Kidney (tissue), 14 donors: ENCODE results near the gene CRABP2. TPM values are rescaled to one million over a fixed set of nuclear protein-coding genes. Genes with fewer than 3 reads are reported as not detected.
A peak's percentile ranks its signal among the peaks of the same experiment; 100 is the strongest.

Source experiments
- DNase-seq, 5 donors: peaks; one replicate each; pipeline ENCODE4 v3.0.0-alpha.2; 2013 to 2020
- FAIRE-seq: peaks from 2 replicates; lab custom pipeline; 2012; peaks lifted over from hg19 to GRCh38; lab: Jason Lieb, UNC
- H3K27ac ChIP-seq, 2 donors: one replicate each; pipeline ENCODE4 v1.7.0; 2013; ENCODE audit warnings: low read depth in 2 of 2, low read length in 2 of 2, inconsistent platforms in 1 of 2
- H3K27me3 ChIP-seq: one replicate; pipeline ENCODE4 v1.7.1; 2013; ENCODE audit warnings: low read length, inconsistent platforms; ENCODE audit not compliant: control insufficient read depth, insufficient read depth
- H3K36me3 ChIP-seq, 3 donors: one replicate each; pipeline versions ENCODE4 v1.7.0 to v1.7.1; 2013; ENCODE audit warnings: low read length in 3 of 3, control low read depth in 1 of 3, inconsistent platforms in 1 of 3; ENCODE audit not compliant: insufficient read depth in 3 of 3, control insufficient read depth in 2 of 3
- H3K4me1 ChIP-seq, 3 donors: one replicate each; pipeline versions ENCODE4 v1.7.0 to v1.7.1; 2013; ENCODE audit warnings: low read length in 3 of 3, inconsistent platforms in 1 of 3, low read depth in 1 of 3; ENCODE audit not compliant: control insufficient read depth in 2 of 3, insufficient read depth in 2 of 3
- H3K4me3 ChIP-seq, 3 donors: one replicate each; pipeline versions ENCODE4 v1.7.0 to v1.8.1; 2013; ENCODE audit warnings: low read length in 3 of 3, control low read depth in 1 of 3, inconsistent platforms in 1 of 3
- H3K9ac ChIP-seq, 3 donors: one replicate each; pipeline versions ENCODE4 v1.7.0 to v1.7.1; 2013; ENCODE audit warnings: low read length in 3 of 3, control low read depth in 1 of 3, inconsistent platforms in 1 of 3
- H3K9me3 ChIP-seq, 3 donors: one replicate each; pipeline versions ENCODE4 v1.7.0 to v1.7.1; 2013; ENCODE audit warnings: low read length in 3 of 3, control low read depth in 1 of 3, inconsistent platforms in 1 of 3; ENCODE audit not compliant: control insufficient read depth in 2 of 3, insufficient read depth in 1 of 3
- intact Hi-C: fragments of 100-400 bp; cut with DNase I; formaldehyde crosslinking; loops from one replicate; pipeline ENCODE4 v1.11.1; 2022
- polyA plus RNA-seq: library from polyadenylated mRNA; stranded (reverse); fragments of 350-450 nt; fragmentation: Illumina TruSeq; extraction: RNeasy Lipid Tissue Mini Kit (QIAGEN cat#74804); gene quantifications from one replicate; pipeline ENCODE4 v1.2.3, GENCODE V29; 2014; ENCODE audit warnings: low read depth, low replicate concordance; ENCODE audit not compliant: insufficient read depth
- total RNA-seq: library from RNA; stranded (reverse); fragmentation: NEBNext Ultra II Directional; extraction: Animal tissue kit (Norgen Biotek cat#: 25700); gene quantifications from one replicate; pipeline ENCODE4 v1.2.1, GENCODE V29; 2021
- TF ChIP-seq, protein P1 (sequence below): IDR thresholded peaks from 3 replicates; pipeline ENCODE4 v1.5.1; 2012; ENCODE audit warnings: mild to moderate bottlenecking, moderate library complexity, borderline replicate concordance; ENCODE audit not compliant: insufficient read depth; ENCODE audit errors: extremely low read depth
- donor health status: control.
- donor health status: control.
- donor health status: control.
- donor health status: control.
- donor health status: control.
- donor health status: DM: yes; HTN: yes; CAD: no.
- donor health status: Normal renal cell carcinoma (clear cell type).

The CRABP2 gene
- total and polyA plus RNA-seq, 2 donors from 2014 or later, result 15.2 to 21.6 TPM

DNA sequence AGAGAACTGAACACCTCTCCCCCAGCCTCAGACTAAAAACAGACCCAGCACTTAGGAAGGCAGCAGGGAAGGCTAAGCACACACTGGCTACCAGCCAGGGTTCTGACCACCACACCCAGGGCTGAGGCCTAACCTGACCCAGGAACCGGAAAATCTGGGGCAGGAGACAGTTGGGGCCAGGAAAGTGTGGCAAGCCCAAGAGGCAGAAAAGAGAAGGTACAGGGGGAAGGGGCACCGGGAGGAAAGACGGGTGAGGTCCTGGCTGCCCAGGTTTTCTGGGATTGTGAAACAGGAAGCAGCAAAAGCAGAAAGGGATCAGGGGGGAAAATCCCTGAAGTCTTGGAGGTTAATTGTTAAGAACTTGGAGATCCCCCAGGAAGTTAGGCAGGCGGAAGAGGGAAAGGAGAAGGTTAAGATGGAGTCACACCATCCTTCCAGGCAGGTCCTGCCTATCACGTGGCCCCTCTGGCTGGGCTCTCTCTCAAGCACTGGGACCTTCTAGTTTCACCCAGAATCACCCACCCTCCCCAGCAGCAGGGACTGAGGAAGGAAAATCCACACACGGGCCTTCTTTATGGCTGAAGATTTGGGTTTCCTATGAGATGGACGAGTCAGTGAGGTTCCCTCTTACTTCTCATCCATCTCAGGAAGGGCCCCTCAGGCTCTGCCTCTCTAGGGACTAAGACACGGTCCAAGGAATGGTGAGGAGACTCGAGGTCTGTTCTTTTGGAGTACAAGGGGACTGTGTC, 43.5 kb upstream of the CRABP2 start:
- FAIRE-seq (no peak), DNase-seq (peak in 3 of 5 donors; percentile 37 to 88 (median 45))
- intact Hi-C loops, result no loop called here
- Histone ChIP-seq H3K4me3 (peak overlapping the region; percentile 12 to 97 (median 91)), H3K4me1 (peaks cover 5 to 45% (median 40%) of the 10 kb centered on the region in 3 donors), H3K9ac (peak overlapping the region; percentile 9 to 99 (median 81)), H3K9me3 (no peaks in the 10 kb centered on the region), H3K27ac (peak overlapping the region; percentile 92 to 93), H3K27me3 (no peaks in the 10 kb centered on the region), H3K36me3 (peaks cover 0 to 4% (median under 1%) of the 10 kb centered on the region in 3 donors)
- TF ChIP-seq, protein P1, sequence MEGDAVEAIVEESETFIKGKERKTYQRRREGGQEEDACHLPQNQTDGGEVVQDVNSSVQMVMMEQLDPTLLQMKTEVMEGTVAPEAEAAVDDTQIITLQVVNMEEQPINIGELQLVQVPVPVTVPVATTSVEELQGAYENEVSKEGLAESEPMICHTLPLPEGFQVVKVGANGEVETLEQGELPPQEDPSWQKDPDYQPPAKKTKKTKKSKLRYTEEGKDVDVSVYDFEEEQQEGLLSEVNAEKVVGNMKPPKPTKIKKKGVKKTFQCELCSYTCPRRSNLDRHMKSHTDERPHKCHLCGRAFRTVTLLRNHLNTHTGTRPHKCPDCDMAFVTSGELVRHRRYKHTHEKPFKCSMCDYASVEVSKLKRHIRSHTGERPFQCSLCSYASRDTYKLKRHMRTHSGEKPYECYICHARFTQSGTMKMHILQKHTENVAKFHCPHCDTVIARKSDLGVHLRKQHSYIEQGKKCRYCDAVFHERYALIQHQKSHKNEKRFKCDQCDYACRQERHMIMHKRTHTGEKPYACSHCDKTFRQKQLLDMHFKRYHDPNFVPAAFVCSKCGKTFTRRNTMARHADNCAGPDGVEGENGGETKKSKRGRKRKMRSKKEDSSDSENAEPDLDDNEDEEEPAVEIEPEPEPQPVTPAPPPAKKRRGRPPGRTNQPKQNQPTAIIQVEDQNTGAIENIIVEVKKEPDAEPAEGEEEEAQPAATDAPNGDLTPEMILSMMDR, result no peak

DNA sequence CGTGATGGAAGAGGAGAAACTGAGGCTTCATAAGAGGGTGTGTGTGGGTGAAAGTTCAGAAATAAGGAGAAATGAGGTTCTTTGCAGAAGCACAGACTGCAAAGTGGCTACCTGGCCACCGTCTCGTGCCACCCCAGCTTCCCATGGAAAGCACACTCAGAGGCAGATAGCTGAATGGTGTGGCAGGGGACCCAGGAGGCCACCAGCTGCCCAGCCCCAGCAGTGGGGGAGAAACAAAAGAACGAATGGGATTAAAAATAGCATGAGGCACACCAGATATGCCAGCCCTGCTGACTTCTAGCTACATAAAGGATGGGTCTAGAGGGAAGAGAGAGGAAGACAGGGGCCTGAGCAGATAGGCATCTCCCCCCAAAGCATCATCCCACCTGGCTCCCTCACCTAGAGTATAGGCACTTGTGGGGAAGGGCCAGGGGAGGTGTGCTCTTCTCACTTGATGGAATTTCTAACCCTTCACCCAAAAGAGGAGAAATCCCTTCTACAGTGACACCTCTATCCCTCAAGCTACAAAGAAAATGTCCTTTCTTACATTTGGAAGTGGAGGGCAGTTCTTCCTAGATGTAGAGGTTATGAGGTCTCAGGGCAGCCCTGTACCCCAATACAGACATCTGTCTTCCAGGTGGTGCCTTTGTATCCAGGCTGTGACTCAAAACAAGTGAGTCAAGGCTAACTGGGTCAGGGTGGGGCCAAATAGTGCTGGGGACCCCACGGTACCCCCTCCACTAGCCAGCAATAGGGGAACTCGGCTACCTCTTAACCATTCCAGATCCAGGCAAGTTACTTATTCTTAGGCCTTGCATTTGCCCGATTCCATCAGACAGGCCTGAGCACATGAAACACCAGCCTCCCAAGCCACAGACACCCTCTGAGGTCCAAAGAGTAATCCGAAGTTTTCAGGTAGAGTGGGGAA, 42.6 kb upstream of the CRABP2 start:
- Histone ChIP-seq H3K4me1 (peaks cover 5 to 43% (median 39%) of the 10 kb centered on the region in 3 donors), H3K9me3 (no peaks in the 10 kb centered on the region), H3K9ac (peak overlapping the region in 2 of 3 donors; percentile 56 to 99), H3K36me3 (peaks cover 0 to 12% (median 4%) of the 10 kb centered on the region in 3 donors), H3K27me3 (no peaks in the 10 kb centered on the region), H3K27ac (peak overlapping the region; percentile 92 to 93), H3K4me3 (peak overlapping the region; percentile 13 to 97 (median 91))
- DNase-seq (no peak), FAIRE-seq (no peak)
- intact Hi-C loops, result no loop called here
- TF ChIP-seq, protein P1, result no peak

DNA sequence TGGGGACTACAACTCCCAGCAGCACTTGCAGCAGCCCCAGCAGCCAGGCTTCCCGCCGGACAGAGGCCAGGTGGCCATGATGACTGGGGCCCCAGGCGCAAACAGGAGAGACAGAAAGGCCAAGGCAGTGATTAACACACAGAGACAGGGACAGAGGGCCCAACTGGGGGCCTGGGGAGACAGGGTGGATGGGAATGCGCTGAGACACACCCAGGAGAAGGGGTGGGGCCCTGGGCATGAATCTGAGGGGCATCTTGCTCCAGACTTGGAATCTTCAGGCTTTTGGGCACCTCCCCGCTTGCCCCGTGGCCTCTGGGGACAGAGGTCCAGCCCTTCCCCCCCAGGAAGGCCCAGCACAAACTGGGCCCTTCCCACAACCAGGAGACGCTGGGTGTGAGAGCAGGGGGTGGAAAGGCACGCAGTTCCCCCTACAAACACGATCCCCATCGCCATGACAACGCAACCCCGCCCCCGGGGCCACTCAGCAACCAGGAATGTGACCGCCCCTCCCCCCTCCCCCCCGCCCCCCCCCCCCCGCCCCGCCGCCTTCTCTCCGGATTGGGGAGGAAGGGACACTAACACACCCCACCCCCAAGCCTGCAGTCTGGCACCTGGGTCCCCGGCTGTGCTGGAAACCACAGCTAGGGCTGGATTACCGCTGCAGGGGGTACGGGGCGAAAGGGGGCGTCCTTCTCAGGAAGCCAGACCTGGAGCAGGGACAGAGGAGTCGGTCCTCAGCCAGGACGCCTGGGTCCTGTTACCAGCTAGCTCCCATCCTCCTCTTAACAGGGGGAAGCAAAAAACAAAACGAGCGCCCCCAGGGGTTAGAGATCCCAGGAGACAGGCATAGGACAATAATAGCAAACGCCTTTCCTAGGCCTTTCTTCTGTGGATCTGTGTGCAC, 41.6 kb upstream of the CRABP2 start:
- Histone ChIP-seq H3K4me3 (peak overlapping the region; percentile 60 to 97 (median 91)), H3K4me1 (peaks cover 5 to 40% (median 33%) of the 10 kb centered on the region in 3 donors), H3K27me3 (no peaks in the 10 kb centered on the region), H3K9me3 (no peaks in the 10 kb centered on the region), H3K9ac (peak overlapping the region; percentile 17 to 99 (median 68)), H3K36me3 (peaks cover 0 to 21% (median 4%) of the 10 kb centered on the region in 3 donors), H3K27ac (peak overlapping the region; percentile 98 to 100)
- TF ChIP-seq, protein P1, result no peak
- DNase-seq, result peak; percentile 94 to 97 (median 96)
- intact Hi-C loops, result no loop called here
- no peak for FAIRE-seq
